ENCODE measurements around the gene PRKAG2.

PRKAG2 gene

GRCh38 chr7:151686016-151686766 is 190.7 kb downstream of the PRKAG2 start:
- DNase-seq = no peak

GRCh38 chr7:151684408-151685175 is 192.3 kb downstream of the PRKAG2 start:
- DNase-seq = no peak

- no peak for DNase-seq
These were observed 193.1 kb downstream of the PRKAG2 start for GRCh38 chr7:151683615-151684407.

- DNase-seq = no peak
These were observed 193.9 kb downstream of the PRKAG2 start for GRCh38 chr7:151682831-151683614.

- DNase-seq = no peak
These were observed 195.2 kb downstream of the PRKAG2 start for GRCh38 chr7:151681726-151682125.

- DNase-seq = no peak
These were observed 196.1 kb downstream of the PRKAG2 start for GRCh38 chr7:151680810-151681209.

GRCh38 chr7:151679881-151680612 is 196.9 kb downstream of the PRKAG2 start:
- DNase-seq = no peak

GRCh38 chr7:151679071-151679708 is 197.7 kb downstream of the PRKAG2 start:
- no peak for DNase-seq

GRCh38 chr7:151678227-151678604 is 198.7 kb downstream of the PRKAG2 start:
- no peak for DNase-seq

- DNase-seq = no peak
These were observed 199.2 kb downstream of the PRKAG2 start for GRCh38 chr7:151677581-151678226.

GRCh38 chr7:151676759-151677158 is 200.2 kb downstream of the PRKAG2 start:
- DNase-seq = no peak

GRCh38 chr7:151675196-151675920 is 201.6 kb downstream of the PRKAG2 start:
- DNase-seq = no peak

GRCh38 chr7:151674161-151674920 is 202.6 kb downstream of the PRKAG2 start:
- no peak for DNase-seq

GRCh38 chr7:151673216-151673615 is 203.7 kb downstream of the PRKAG2 start:
- no peak for DNase-seq

GRCh38 chr7:151672716-151673115 is 204.2 kb downstream of the PRKAG2 start:
- DNase-seq = no peak

GRCh38 chr7:151671514-151671913 is 205.4 kb downstream of the PRKAG2 start:
- no peak for DNase-seq

GRCh38 chr7:151669762-151670161 is 207.2 kb downstream of the PRKAG2 start:
- DNase-seq = no peak

GRCh38 chr7:151666886-151667285 is 210.0 kb downstream of the PRKAG2 start:
- no peak for DNase-seq

GRCh38 chr7:151665368-151665767 is 211.5 kb downstream of the PRKAG2 start:
- DNase-seq = no peak
